Smooth muscle cell (in vitro differentiated cells): Measurements from ENCODE around the gene DLG2. TPM values are rescaled to one million over a fixed set of nuclear protein-coding genes. Genes with fewer than 3 reads are reported as not detected.

Experiments
- DNase-seq: peaks from one replicate; lab custom pipeline; 2025; ENCODE audit not compliant: unreplicated experiment; lab: John Stamatoyannopoulos, UW
- H2AFZ ChIP-seq: fragments of 200-600 bp; sonication (generic); 2 replicates; pipeline ENCODE4 v1.6.0; 2016; ENCODE audit warnings: antibody characterized with exemption, low read depth, mild to moderate bottlenecking
- H3F3A ChIP-seq: fragments of 200-600 bp; sonication (generic); 2 replicates; pipeline ENCODE4 v1.6.0; 2017; ENCODE audit warnings: antibody characterized with exemption, low read depth
- H3K27ac ChIP-seq: fragments of 200-600 bp; sonication (generic); 2 replicates; pipeline ENCODE4 v1.5.1; 2016; ENCODE audit warnings: low read depth, mild to moderate bottlenecking
- H3K27me3 ChIP-seq: fragments of 200-600 bp; sonication (generic); 2 replicates; pipeline ENCODE4 v1.6.1; 2016; ENCODE audit warnings: low read depth, mild to moderate bottlenecking
- H3K36me3 ChIP-seq: fragments of 200-600 bp; sonication (generic); 2 replicates; pipeline ENCODE4 v1.5.1; 2016; ENCODE audit warnings: low read depth
- H3K4me1 ChIP-seq: fragments of 200-600 bp; sonication (generic); 2 replicates; pipeline ENCODE4 v1.5.1; 2016; ENCODE audit warnings: low read depth
- H3K4me2 ChIP-seq: fragments of 200-600 bp; sonication (generic); 2 replicates; pipeline ENCODE4 v1.6.0; 2016; ENCODE audit warnings: mild to moderate bottlenecking
- H3K4me3 ChIP-seq: fragments of 200-600 bp; sonication (generic); 2 replicates; pipeline ENCODE4 v1.5.1; 2016; ENCODE audit warnings: mild to moderate bottlenecking
- H3K79me2 ChIP-seq: fragments of 200-600 bp; sonication (generic); 2 replicates; pipeline ENCODE4 v1.6.0; 2016; ENCODE audit warnings: low read depth, mild to moderate bottlenecking
- H3K9ac ChIP-seq: fragments of 200-600 bp; sonication (generic); 2 replicates; pipeline ENCODE4 v1.6.0; 2016; ENCODE audit warnings: low read depth
- H3K9me3 ChIP-seq: fragments of 200-600 bp; sonication (generic); replicated peaks from 2 replicates; pipeline ENCODE4 v1.5.1; 2016; ENCODE audit warnings: low read depth
- H4K20me1 ChIP-seq: fragments of 200-600 bp; sonication (generic); 2 replicates; pipeline ENCODE4 v1.6.0; 2016; ENCODE audit warnings: low read depth
- CTCF ChIP-seq: fragments of 200-600 bp; sonication (generic); IDR thresholded peaks from 2 replicates; pipeline ENCODE4 v1.5.1; 2017; ENCODE audit warnings: borderline replicate concordance, mild to moderate bottlenecking, antibody characterized with exemption; ENCODE audit not compliant: insufficient read depth, poor library complexity, severe bottlenecking
- WGBS: methylation state at CpG from one replicate; pipeline ENCODE4 v1.1.7; 2016; ENCODE audit warnings: low lambda C conversion rate; 5-methylcytosine and 5-hydroxymethylcytosine counted together
- polyA plus RNA-seq: library from polyadenylated mRNA; unstranded; fragments of >200 nt; fragmentation: Nextera tagmentation; extraction: Ambion mirVana; gene quantifications from 2 replicates; pipeline ENCODE4 v1.2.1, GENCODE V29; 2016
- small RNA-seq: library from RNA; depleted of rRNA; stranded (forward); fragments of <200 nt; gene quantifications from one replicate; pipeline ENCODE3, GENCODE V24; 2014
- total RNA-seq: library from RNA; depleted of rRNA; stranded (reverse); fragments of >200 nt; gene quantifications from 2 replicates; pipeline ENCODE4 v1.2.3, GENCODE V29; 2014

The DLG2 gene
- total and polyA plus RNA-seq, 2 experiments from 2014 or later = 0.74 to 1.1 TPM

GRCh38 chr11:83409891-83410290 lies 2217.3 kb downstream of the DLG2 start:
- H3K27me3 ChIP-seq = peaks cover 3% of the 10 kb centered on the region
- no peak overlapping the region for H3K9ac ChIP-seq
- H2AFZ ChIP-seq = no peak overlapping the region
- no peak for TF ChIP-seq CTCF
- H3K79me2 ChIP-seq = no peaks in the 10 kb centered on the region
- H3K36me3 ChIP-seq = no peaks in the 10 kb centered on the region
- H4K20me1 ChIP-seq = no peaks in the 10 kb centered on the region
- WGBS = 87% methylated on average over 2 of the region's 2 CpGs
- no peak overlapping the region for H3K4me3 ChIP-seq
- H3K4me1 ChIP-seq = no peaks in the 10 kb centered on the region
- no peak for DNase-seq
- no peaks in the 10 kb centered on the region for H3K9me3 ChIP-seq
- H3K4me2 ChIP-seq = no peak overlapping the region
- no peak overlapping the region for H3K27ac ChIP-seq
- no peaks in the 10 kb centered on the region for H3F3A ChIP-seq

DNA sequence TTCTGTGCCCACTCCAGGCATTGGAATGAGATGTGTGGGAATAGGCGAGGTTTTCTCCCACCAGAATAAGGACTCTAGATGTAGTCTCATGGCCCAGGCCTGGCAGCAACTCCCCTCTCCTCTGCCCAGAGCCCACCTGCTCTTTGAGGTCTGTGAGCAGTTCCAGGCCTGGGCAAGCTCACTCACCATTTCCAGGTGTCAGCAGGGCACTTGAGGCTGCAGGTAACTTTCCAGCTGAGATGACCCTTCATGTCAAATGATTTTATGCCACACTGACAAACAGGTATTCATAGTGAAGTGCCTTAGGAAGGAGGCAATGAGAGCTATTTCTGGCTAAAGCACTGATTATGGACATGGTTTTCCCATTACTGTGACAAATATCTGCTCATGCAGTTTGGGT lies 2217.7 kb downstream of the DLG2 start:
- H3K4me2 ChIP-seq = no peak overlapping the region
- no peak overlapping the region for H3K27ac ChIP-seq
- WGBS = 89% methylated on average over 1 of the region's 1 CpG
- peaks cover 3% of the 10 kb centered on the region for H3K27me3 ChIP-seq
- H3F3A ChIP-seq = no peaks in the 10 kb centered on the region
- H3K4me1 ChIP-seq = no peaks in the 10 kb centered on the region
- H3K9ac ChIP-seq = no peak overlapping the region
- H3K9me3 ChIP-seq = no peaks in the 10 kb centered on the region
- no peaks in the 10 kb centered on the region for H4K20me1 ChIP-seq
- H3K4me3 ChIP-seq = no peak overlapping the region
- H2AFZ ChIP-seq = no peak overlapping the region
- no peak for DNase-seq
- H3K36me3 ChIP-seq = no peaks in the 10 kb centered on the region
- no peaks in the 10 kb centered on the region for H3K79me2 ChIP-seq
- TF ChIP-seq CTCF = no peak

DNA sequence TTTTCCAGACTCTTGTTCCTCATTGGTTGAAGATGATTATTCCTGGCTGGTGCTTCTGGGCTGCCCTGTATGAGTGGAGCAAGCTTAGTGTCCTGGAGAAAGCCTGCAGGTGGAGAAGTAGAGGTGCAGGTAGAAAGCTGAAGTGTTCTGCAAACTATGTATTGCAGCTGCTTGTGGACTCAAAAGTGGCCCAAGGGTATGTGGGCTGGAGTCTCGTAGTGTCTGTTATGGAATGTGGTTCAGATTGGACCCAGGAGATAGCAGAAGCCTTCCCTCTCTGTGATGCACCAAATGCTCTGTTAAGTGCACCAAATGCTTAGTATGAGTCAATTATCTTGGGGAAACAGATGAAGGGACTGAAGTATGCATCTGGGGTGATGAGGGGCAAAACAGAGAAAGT lies 2218.2 kb downstream of the DLG2 start:
- Histone ChIP-seq H3F3A (no peaks in the 10 kb centered on the region), H3K4me1 (peaks cover 5% of the 10 kb centered on the region), H3K4me3 (no peak overlapping the region), H3K27ac (no peak overlapping the region), H2AFZ (no peak overlapping the region), H4K20me1 (no peaks in the 10 kb centered on the region), H3K27me3 (peaks cover 3% of the 10 kb centered on the region), H3K4me2 (no peak overlapping the region), H3K9ac (no peak overlapping the region), H3K9me3 (no peaks in the 10 kb centered on the region), H3K36me3 (no peaks in the 10 kb centered on the region), H3K79me2 (no peaks in the 10 kb centered on the region)
- no peak for DNase-seq
- TF ChIP-seq CTCF = no peak
- 40% methylated on average over 1 of the region's 1 CpG for WGBS

Small RNA genes lying within 50 kb of the gene (small RNA-seq; reads per million reads assigned to genes)
- not detected for gene RF02112
- gene RF02113 = not detected
- gene RNU6-1292P = not detected

Other genes with a start within 250 kb of the DLG2 start
- 76.8 and 89.3 TPM in 2 replicates for gene TMEM126B, start 1.2 kb upstream of the DLG2 start, total RNA-seq
- 49.7 and 53.0 TPM in 2 replicates for gene TMEM126B, start 1.2 kb upstream of the DLG2 start, polyA plus RNA-seq
- 43.6 and 69.1 TPM in 2 replicates for gene TMEM126A, start 20.6 kb upstream of the DLG2 start, total RNA-seq
- gene TMEM126A, start 20.6 kb upstream of the DLG2 start, polyA plus RNA-seq = 53.4 and 62.6 TPM in 2 replicates
- 33.9 and 44.3 TPM in 2 replicates for gene CREBZF, start 37.8 kb upstream of the DLG2 start, total RNA-seq
- gene CREBZF, start 37.8 kb upstream of the DLG2 start, polyA plus RNA-seq = 25.1 and 31.1 TPM in 2 replicates
- 0.13 TPM in 1 of 2 replicates, not detected in the other for gene CCDC89, start 58.9 kb upstream of the DLG2 start, total RNA-seq
- gene CCDC89, start 58.9 kb upstream of the DLG2 start, polyA plus RNA-seq = not detected in 2 replicates
- gene SYTL2, start 183.8 kb upstream of the DLG2 start, total RNA-seq = 50.7 and 73.0 TPM in 2 replicates
- 7.2 and 10.4 TPM in 2 replicates for gene SYTL2, start 183.8 kb upstream of the DLG2 start, polyA plus RNA-seq
- not detected in 2 replicates for gene CCDC83, start 228.0 kb upstream of the DLG2 start, total RNA-seq
- 0.28 TPM in 1 of 2 replicates, not detected in the other for gene CCDC83, start 228.0 kb upstream of the DLG2 start, polyA plus RNA-seq